IPS DF 6.9 (cell line): ENCODE data around the gene BST1.

ENCODE experiments used
- DNase-seq: peaks from one replicate; pipeline ENCODE4 v3.0.0-alpha.2; 2013; ENCODE audit warnings: low read depth, low spot score
- H3K27ac ChIP-seq: one replicate; pipeline ENCODE4 v1.5.1; 2013; ENCODE audit warnings: low read length, control low read depth
- H3K27me3 ChIP-seq: 2 replicates; pipeline ENCODE4 v1.6.1; 2013; ENCODE audit warnings: mild to moderate bottlenecking, low read length; ENCODE audit not compliant: control insufficient read depth, insufficient read depth
- H3K36me3 ChIP-seq: 2 replicates; pipeline ENCODE4 v1.6.1; 2013; ENCODE audit warnings: low read length; ENCODE audit not compliant: control insufficient read depth, insufficient read depth
- H3K4me1 ChIP-seq: 2 replicates; pipeline ENCODE4 v1.6.1; 2013; ENCODE audit warnings: low read length; ENCODE audit not compliant: control insufficient read depth, insufficient read depth
- H3K4me3 ChIP-seq: 2 replicates; pipeline ENCODE4 v1.5.1; 2013; ENCODE audit warnings: mild to moderate bottlenecking, low read length
- H3K9me3 ChIP-seq: 2 replicates; pipeline ENCODE4 v1.6.1; 2013; ENCODE audit warnings: low read length, inconsistent platforms; ENCODE audit not compliant: control insufficient read depth, insufficient read depth
- WGBS: extraction: QIAGEN DNeasy Blood & Tissue Kit; methylation state at CpG from one replicate; pipeline ENCODE4 v1.1.7; 2013; ENCODE audit warnings: mixed read lengths, missing lambda C conversion rate; ENCODE audit not compliant: insufficient read length, insufficient coverage; 5-methylcytosine and 5-hydroxymethylcytosine counted together

BST1 gene

DNA sequence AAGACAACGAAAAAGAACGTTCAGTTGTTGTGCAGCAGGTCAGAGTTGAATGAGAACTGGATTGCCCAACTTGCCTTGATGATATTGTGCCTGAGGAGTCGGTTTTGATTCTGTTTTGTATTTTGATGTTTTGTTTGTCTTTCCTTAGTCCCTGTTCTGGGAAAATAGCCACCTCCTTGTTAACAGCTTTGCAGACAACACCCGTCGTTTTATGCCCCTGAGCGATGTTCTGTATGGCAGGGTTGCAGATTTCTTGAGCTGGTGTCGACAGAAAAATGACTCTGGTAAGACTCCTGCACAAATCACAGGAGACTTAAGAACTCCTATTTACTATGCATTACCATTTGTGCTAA is 4.5 kb downstream of the BST1 start:
- H3K4me1 ChIP-seq: no peaks in the 10 kb centered on the region
- no peak overlapping the region for H3K4me3 ChIP-seq
- no peaks in the 10 kb centered on the region for H3K27me3 ChIP-seq
- H3K9me3 ChIP-seq: no peaks in the 10 kb centered on the region
- no peak overlapping the region for H3K27ac ChIP-seq
- no CpG with 5 or more reads among the region's 7 CpGs for WGBS
- no peaks in the 10 kb centered on the region for H3K36me3 ChIP-seq
- no peak for DNase-seq

DNA sequence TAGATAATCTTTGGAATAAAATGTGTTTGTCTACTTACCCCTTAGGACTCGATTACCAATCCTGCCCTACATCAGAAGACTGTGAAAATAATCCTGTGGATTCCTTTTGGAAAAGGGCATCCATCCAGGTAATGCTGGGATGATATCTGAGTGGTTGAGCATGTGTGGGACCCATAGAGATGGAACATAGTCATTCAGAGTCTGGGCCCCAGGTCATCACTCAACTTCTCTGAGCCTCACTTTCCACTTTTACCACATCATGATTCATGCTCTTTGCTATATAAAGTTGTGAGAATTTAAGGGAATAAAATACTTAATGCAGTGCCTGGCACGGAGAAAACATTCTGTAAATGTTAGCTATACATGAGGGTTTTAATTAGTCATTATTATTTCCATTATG is 8.9 kb downstream of the BST1 start:
- WGBS: no CpG with 5 or more reads among the region's 2 CpGs
- Histone ChIP-seq H3K36me3 (no peaks in the 10 kb centered on the region), H3K4me3 (no peak overlapping the region), H3K27me3 (no peaks in the 10 kb centered on the region), H3K27ac (no peak overlapping the region), H3K4me1 (no peaks in the 10 kb centered on the region), H3K9me3 (no peaks in the 10 kb centered on the region)
- no peak for DNase-seq

GRCh38 chr4:15712214-15712613 is 9.3 kb downstream of the BST1 start:
- H3K27me3 ChIP-seq: no peaks in the 10 kb centered on the region
- H3K4me1 ChIP-seq: no peaks in the 10 kb centered on the region
- H3K4me3 ChIP-seq: no peak overlapping the region
- H3K36me3 ChIP-seq: no peaks in the 10 kb centered on the region
- WGBS: no CpG with 5 or more reads among the region's 1 CpG
- H3K27ac ChIP-seq: no peak overlapping the region
- H3K9me3 ChIP-seq: no peaks in the 10 kb centered on the region
- no peak for DNase-seq

GRCh38 chr4:15714141-15714540 is 11.3 kb downstream of the BST1 start:
- no peaks in the 10 kb centered on the region for H3K9me3 ChIP-seq
- WGBS: no CpG with 5 or more reads among the region's 1 CpG
- H3K36me3 ChIP-seq: no peaks in the 10 kb centered on the region
- no peaks in the 10 kb centered on the region for H3K4me1 ChIP-seq
- no peak overlapping the region for H3K4me3 ChIP-seq
- H3K27ac ChIP-seq: no peak overlapping the region
- H3K27me3 ChIP-seq: no peaks in the 10 kb centered on the region
- no peak for DNase-seq

GRCh38 chr4:15714646-15715435 is 12.0 kb downstream of the BST1 start:
- no peak overlapping the region for H3K4me3 ChIP-seq
- H3K4me1 ChIP-seq: no peaks in the 10 kb centered on the region
- no CpG with 5 or more reads among the region's 8 CpGs for WGBS
- no peak overlapping the region for H3K27ac ChIP-seq
- no peaks in the 10 kb centered on the region for H3K27me3 ChIP-seq
- no peak for DNase-seq
- H3K9me3 ChIP-seq: no peaks in the 10 kb centered on the region
- no peaks in the 10 kb centered on the region for H3K36me3 ChIP-seq

- H3K9me3 ChIP-seq: no peaks in the 10 kb centered on the region
- no peaks in the 10 kb centered on the region for H3K4me1 ChIP-seq
- H3K4me3 ChIP-seq: no peak overlapping the region
- no peak overlapping the region for H3K27ac ChIP-seq
- no peaks in the 10 kb centered on the region for H3K27me3 ChIP-seq
- no CpG with 5 or more reads among the region's 3 CpGs for WGBS
- DNase-seq: no peak
- no peaks in the 10 kb centered on the region for H3K36me3 ChIP-seq
These were observed 13.2 kb downstream of the BST1 start for GRCh38 chr4:15716115-15716514.

GRCh38 chr4:15717086-15717485 is 14.2 kb downstream of the BST1 start:
- WGBS: no CpG with 5 or more reads among the region's 6 CpGs
- Histone ChIP-seq H3K9me3 (no peaks in the 10 kb centered on the region), H3K36me3 (no peaks in the 10 kb centered on the region), H3K27me3 (no peaks in the 10 kb centered on the region), H3K4me1 (no peaks in the 10 kb centered on the region), H3K27ac (no peak overlapping the region), H3K4me3 (no peak overlapping the region)
- no peak for DNase-seq

DNA sequence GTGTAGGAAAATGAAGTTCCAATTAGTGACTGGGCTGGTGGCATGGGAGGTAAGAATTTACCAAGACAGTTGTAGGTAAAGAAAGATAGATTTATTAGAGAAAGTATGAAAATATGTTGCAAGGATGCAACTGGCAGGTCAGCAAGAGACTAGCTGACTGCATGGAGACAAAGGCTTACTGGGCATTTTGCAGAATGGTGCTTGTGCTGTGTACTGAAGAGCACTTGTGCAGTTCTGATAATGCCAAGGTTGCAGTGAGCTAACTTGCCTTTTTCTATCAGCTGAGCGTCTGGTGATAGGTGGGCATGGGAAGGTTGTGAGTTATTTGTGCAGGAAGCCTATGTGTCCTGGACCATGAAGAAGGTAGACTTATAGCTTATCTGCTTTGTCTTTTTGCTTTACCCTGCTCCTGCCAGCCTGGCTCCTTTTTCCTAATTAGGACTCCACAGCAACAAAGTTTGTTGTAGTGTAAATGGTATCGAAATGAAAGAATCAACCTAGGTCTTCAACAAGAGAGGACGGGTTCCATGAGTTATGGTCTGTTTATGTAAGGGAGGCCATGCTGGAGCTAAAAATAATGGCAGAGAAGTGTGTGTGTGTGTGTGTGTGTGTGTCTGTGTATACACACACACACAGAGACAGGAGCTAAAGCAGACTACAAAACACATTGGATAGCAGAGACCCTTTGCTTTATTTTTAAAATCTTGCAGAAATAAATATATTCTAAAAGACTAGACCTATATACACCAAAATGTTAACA is 15.0 kb downstream of the BST1 start:
- no peak for DNase-seq
- no CpG with 5 or more reads among the region's 3 CpGs for WGBS
- Histone ChIP-seq H3K27me3 (no peaks in the 10 kb centered on the region), H3K4me1 (no peaks in the 10 kb centered on the region), H3K27ac (no peak overlapping the region), H3K36me3 (no peaks in the 10 kb centered on the region), H3K9me3 (no peaks in the 10 kb centered on the region), H3K4me3 (no peak overlapping the region)

GRCh38 chr4:15718465-15718864 is 15.6 kb downstream of the BST1 start:
- DNase-seq: no peak
- no peaks in the 10 kb centered on the region for H3K4me1 ChIP-seq
- H3K27ac ChIP-seq: no peak overlapping the region
- H3K4me3 ChIP-seq: no peak overlapping the region
- no peaks in the 10 kb centered on the region for H3K36me3 ChIP-seq
- WGBS: no CpG with 5 or more reads among the region's 5 CpGs
- no peaks in the 10 kb centered on the region for H3K9me3 ChIP-seq
- H3K27me3 ChIP-seq: no peaks in the 10 kb centered on the region

GRCh38 chr4:15718959-15719358 is 16.1 kb downstream of the BST1 start:
- no peaks in the 10 kb centered on the region for H3K27me3 ChIP-seq
- H3K4me1 ChIP-seq: no peaks in the 10 kb centered on the region
- H3K27ac ChIP-seq: no peak overlapping the region
- no peak overlapping the region for H3K4me3 ChIP-seq
- WGBS: no CpG with 5 or more reads among the region's 7 CpGs
- no peak for DNase-seq
- H3K9me3 ChIP-seq: no peaks in the 10 kb centered on the region
- no peaks in the 10 kb centered on the region for H3K36me3 ChIP-seq

- Histone ChIP-seq H3K36me3 (no peaks in the 10 kb centered on the region), H3K27me3 (no peaks in the 10 kb centered on the region), H3K4me3 (no peak overlapping the region), H3K4me1 (no peaks in the 10 kb centered on the region), H3K27ac (no peak overlapping the region), H3K9me3 (no peaks in the 10 kb centered on the region)
- WGBS: no CpG with 5 or more reads among the region's 4 CpGs
- no peak for DNase-seq
These were observed 16.6 kb downstream of the BST1 start for GRCh38 chr4:15719506-15719905.
